ENCODE results near the gene YBX3.

The YBX3 gene

DNA sequence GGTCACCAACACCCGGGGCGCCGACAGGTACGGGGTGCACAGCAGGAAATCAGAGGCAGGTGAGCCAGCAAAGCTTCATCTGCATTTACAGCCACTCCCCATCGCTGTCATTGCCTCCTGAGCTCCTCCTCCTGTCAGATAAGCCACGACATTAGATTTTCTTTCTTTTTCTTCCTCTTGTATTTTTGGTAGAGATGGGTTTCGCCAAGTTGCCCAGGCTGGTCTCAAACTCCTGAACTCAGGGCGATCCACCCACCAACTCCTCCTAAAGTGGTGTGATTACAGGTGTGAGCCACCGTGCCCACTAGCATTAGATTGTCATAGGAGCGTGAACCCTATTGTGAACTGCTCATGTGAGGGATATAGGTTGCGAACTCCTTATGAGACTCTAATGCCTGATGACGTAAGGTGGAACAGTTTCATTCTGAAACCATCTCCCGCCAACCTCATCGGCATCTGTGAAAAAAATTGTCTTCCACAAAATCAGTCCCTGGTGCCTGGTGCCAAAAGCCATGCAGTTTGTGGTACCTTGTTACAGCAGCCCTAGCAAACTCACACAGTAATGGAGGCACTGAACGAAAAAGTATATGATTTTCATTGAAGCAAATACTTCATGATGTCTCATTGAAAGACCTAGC is 50.8 kb downstream of the YBX3 start:
- peak in 1 of 2 experiments; percentile 9 for DNase-seq
- TF ChIP-seq GATA1 (IDR thresholded peaks at IDR 0.05; ENCODE audit: low read depth, low read length) (no peak), POLR2A (IDR thresholded peaks at IDR 0.05; ENCODE audit: low read length) (no peak)

DNA sequence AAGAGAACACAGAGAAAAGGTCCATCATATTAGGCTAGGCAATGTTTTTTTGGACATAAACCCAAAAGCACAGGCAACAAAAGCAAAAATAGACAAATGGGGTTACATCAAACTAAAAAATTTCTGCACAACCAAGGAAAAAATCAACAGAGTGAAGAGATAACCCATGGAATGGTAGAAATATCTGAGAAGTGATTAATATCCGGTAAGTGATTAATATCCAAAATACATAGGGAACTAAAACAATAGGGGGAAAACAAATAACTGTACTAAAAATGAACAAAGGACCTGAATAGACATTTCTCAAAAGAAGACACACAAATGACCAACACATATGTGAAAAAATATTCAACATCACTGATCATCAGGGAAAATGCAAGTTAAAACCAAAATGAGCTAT is 53.6 kb downstream of the YBX3 start:
- TF ChIP-seq GATA1 (IDR thresholded peaks at IDR 0.05; ENCODE audit: low read depth, low read length) (no peak), POLR2A (IDR thresholded peaks at IDR 0.05; ENCODE audit: low read length) (no peak)
- no peak for DNase-seq

- no peak for DNase-seq
- TF ChIP-seq POLR2A (IDR thresholded peaks at IDR 0.05; ENCODE audit: low read length) = no peak
- no peak for TF ChIP-seq GATA1 (IDR thresholded peaks at IDR 0.05; ENCODE audit: low read depth, low read length)
These were observed 54.6 kb downstream of the YBX3 start for GRCh38 chr12:10668526-10668925.

GRCh38 chr12:10667581-10667980 is 55.5 kb downstream of the YBX3 start:
- no peak for DNase-seq
- TF ChIP-seq POLR2A (IDR thresholded peaks at IDR 0.05; ENCODE audit: low read length) (no peak), GATA1 (IDR thresholded peaks at IDR 0.05; ENCODE audit: low read depth, low read length) (no peak)

- TF ChIP-seq POLR2A (IDR thresholded peaks at IDR 0.05; ENCODE audit: low read length) = no peak
- no peak for TF ChIP-seq GATA1 (IDR thresholded peaks at IDR 0.05; ENCODE audit: low read depth, low read length)
- DNase-seq = no peak
These were observed 58.6 kb downstream of the YBX3 start for GRCh38 chr12:10664499-10664898.

GRCh38 chr12:10663869-10664268 is 59.3 kb downstream of the YBX3 start:
- no peak for DNase-seq
- TF ChIP-seq GATA1 (IDR thresholded peaks at IDR 0.05; ENCODE audit: low read depth, low read length) = no peak
- TF ChIP-seq POLR2A (IDR thresholded peaks at IDR 0.05; ENCODE audit: low read length) = no peak

- TF ChIP-seq POLR2A (IDR thresholded peaks at IDR 0.05; ENCODE audit: low read length) (no peak), GATA1 (IDR thresholded peaks at IDR 0.05; ENCODE audit: low read depth, low read length) (no peak)
- no peak for DNase-seq
These were observed 61.8 kb downstream of the YBX3 start for GRCh38 chr12:10661338-10661737.

DNA sequence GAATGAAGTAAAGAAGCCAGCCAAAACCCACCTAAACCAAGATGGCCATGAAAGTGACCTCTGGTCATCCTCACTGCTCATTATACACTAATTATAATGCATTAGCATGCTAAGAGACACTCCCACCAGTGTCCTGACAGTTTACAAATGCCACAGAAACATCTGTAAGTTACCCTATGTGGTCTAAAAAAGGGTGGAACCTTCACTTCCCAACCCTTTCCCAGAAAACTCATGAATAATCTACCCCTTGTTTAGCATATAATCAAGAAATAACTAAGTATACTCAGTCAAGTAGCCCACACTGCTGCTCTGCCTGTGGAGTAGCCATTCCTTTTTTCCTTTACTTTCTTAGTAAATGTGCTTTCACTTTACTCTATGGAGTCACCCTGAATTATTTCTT is 69.1 kb downstream of the YBX3 start:
- no peak for DNase-seq
- no peak for TF ChIP-seq GATA1 (IDR thresholded peaks at IDR 0.05; ENCODE audit: low read depth, low read length)
- no peak for TF ChIP-seq POLR2A (IDR thresholded peaks at IDR 0.05; ENCODE audit: low read length)

GRCh38 chr12:10652192-10652591 is 70.9 kb downstream of the YBX3 start:
- no peak for DNase-seq
- no peak for TF ChIP-seq GATA1 (IDR thresholded peaks at IDR 0.05; ENCODE audit: low read depth, low read length)
- no peak for TF ChIP-seq POLR2A (IDR thresholded peaks at IDR 0.05; ENCODE audit: low read length)
